ENCODE data around the gene ADORA2A.

DNA sequence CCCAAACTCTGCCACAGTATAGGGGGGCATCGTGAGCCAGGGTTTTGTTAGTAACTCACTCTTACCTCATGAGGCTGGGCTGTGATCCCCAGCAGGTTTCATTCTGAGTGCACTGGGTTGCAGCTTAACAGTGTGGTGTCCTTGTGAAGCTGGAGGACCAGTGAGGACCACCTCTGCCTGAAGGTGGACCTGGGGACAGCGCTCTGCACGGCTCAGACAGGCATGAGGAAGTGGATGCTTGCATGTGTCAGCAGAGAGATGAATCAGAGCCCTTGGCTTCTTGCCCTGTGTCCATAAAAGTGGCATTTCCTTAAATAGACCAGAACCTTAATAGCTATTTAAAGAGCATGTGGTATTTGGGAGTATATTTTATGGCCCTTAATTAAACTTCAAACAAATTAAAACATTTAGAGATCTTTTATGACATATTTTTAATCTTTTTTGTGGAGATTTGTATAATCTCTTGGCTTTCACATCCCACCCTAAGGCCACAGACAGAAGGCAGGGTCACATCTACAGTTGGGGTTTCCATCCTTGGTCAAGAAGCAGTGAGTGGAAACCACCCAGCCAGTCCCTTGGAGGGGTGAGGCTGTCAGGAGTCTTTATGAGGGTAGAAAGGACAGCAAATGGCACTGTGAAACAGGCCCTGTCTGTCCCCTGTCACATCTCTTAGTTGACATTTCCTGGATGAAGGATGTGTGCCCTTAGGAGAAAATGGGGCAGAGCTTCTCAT, 24.8 kb upstream of the ADORA2A start:
- TF ChIP-seq POLR2A (IDR thresholded peaks at IDR 0.05), result no peak
- TF ChIP-seq, protein P1, sequence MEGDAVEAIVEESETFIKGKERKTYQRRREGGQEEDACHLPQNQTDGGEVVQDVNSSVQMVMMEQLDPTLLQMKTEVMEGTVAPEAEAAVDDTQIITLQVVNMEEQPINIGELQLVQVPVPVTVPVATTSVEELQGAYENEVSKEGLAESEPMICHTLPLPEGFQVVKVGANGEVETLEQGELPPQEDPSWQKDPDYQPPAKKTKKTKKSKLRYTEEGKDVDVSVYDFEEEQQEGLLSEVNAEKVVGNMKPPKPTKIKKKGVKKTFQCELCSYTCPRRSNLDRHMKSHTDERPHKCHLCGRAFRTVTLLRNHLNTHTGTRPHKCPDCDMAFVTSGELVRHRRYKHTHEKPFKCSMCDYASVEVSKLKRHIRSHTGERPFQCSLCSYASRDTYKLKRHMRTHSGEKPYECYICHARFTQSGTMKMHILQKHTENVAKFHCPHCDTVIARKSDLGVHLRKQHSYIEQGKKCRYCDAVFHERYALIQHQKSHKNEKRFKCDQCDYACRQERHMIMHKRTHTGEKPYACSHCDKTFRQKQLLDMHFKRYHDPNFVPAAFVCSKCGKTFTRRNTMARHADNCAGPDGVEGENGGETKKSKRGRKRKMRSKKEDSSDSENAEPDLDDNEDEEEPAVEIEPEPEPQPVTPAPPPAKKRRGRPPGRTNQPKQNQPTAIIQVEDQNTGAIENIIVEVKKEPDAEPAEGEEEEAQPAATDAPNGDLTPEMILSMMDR (IDR thresholded peaks at IDR 0.05), result no peak

Data from heart left ventricle (tissue), 13 donors.